ENCODE results near the gene MCC. TPM values are rescaled to one million over a fixed set of nuclear protein-coding genes. Genes with fewer than 3 reads are reported as not detected.

MCC gene
- total and polyA plus RNA-seq, 4 donors, result 9.0 to 47.3 (median 14.7) TPM

GRCh38 chr5:113035096-113035495 is 453.2 kb downstream of the MCC start:
- Histone ChIP-seq H3K27me3 (ENCODE audit: control insufficient read depth in 4 of 4, insufficient read depth in 4 of 4, low read length in 3 of 4) (no peaks in the 10 kb centered on the region), H3K4me1 (ENCODE audit: control insufficient read depth in 4 of 4, insufficient read depth in 4 of 4, low read length in 3 of 4) (no peaks in the 10 kb centered on the region), H3K9me3 (ENCODE audit: control insufficient read depth in 4 of 4, low read length in 3 of 4) (no peaks in the 10 kb centered on the region), H3K9ac (ENCODE audit: low read depth in 1 of 2, low read length in 2 of 2) (no peak overlapping the region), H3K36me3 (ENCODE audit: control insufficient read depth in 4 of 4, insufficient read depth in 3 of 4, low read depth in 1 of 4, low read length in 3 of 4) (peaks cover 0 to 44% (median 28%) of the 10 kb centered on the region in 4 donors), H3K27ac (ENCODE audit: low read depth in 1 of 2, low read length in 2 of 2) (no peak overlapping the region), H3K4me3 (ENCODE audit: low read depth in 1 of 3, low read length in 3 of 3) (no peak overlapping the region)
- TF ChIP-seq FOXA1 (IDR thresholded peaks at IDR 0.05) (no peak), SP1 (IDR thresholded peaks at IDR 0.05) (no peak), GABPA (IDR thresholded peaks at IDR 0.05 in 1 of 2, conservative IDR thresholded peaks at IDR 0.05 in 1 of 2) (no peak), HNF4G (IDR thresholded peaks at IDR 0.05) (no peak), YY1 (IDR thresholded peaks at IDR 0.05) (no peak), NR2F2 (IDR thresholded peaks at IDR 0.05) (no peak), ZBTB33 (IDR thresholded peaks at IDR 0.05) (no peak), RXRA (IDR thresholded peaks at IDR 0.05) (no peak), FOXA2 (IDR thresholded peaks at IDR 0.05) (no peak), TAF1 (conservative IDR thresholded peaks at IDR 0.05) (no peak), ATF3 (IDR thresholded peaks at IDR 0.05) (no peak), JUND (IDR thresholded peaks at IDR 0.05) (no peak), RAD21 (IDR thresholded peaks at IDR 0.05) (no peak), EGR1 (IDR thresholded peaks at IDR 0.05; ENCODE audit: low read depth in 2 of 2) (no peak)
- TF ChIP-seq, protein P1, sequence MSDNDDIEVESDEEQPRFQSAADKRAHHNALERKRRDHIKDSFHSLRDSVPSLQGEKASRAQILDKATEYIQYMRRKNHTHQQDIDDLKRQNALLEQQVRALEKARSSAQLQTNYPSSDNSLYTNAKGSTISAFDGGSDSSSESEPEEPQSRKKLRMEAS (IDR thresholded peaks at IDR 0.05), result no peak
- TF ChIP-seq, protein P2, sequence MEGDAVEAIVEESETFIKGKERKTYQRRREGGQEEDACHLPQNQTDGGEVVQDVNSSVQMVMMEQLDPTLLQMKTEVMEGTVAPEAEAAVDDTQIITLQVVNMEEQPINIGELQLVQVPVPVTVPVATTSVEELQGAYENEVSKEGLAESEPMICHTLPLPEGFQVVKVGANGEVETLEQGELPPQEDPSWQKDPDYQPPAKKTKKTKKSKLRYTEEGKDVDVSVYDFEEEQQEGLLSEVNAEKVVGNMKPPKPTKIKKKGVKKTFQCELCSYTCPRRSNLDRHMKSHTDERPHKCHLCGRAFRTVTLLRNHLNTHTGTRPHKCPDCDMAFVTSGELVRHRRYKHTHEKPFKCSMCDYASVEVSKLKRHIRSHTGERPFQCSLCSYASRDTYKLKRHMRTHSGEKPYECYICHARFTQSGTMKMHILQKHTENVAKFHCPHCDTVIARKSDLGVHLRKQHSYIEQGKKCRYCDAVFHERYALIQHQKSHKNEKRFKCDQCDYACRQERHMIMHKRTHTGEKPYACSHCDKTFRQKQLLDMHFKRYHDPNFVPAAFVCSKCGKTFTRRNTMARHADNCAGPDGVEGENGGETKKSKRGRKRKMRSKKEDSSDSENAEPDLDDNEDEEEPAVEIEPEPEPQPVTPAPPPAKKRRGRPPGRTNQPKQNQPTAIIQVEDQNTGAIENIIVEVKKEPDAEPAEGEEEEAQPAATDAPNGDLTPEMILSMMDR (IDR thresholded peaks at IDR 0.05; ENCODE audit: low read depth, low read length, missing input control), result no peak
- DNase-seq (ENCODE audit: low spot score), result no peak
- 97% methylated on average over 1 of the region's 1 CpG for WGBS

DNA sequence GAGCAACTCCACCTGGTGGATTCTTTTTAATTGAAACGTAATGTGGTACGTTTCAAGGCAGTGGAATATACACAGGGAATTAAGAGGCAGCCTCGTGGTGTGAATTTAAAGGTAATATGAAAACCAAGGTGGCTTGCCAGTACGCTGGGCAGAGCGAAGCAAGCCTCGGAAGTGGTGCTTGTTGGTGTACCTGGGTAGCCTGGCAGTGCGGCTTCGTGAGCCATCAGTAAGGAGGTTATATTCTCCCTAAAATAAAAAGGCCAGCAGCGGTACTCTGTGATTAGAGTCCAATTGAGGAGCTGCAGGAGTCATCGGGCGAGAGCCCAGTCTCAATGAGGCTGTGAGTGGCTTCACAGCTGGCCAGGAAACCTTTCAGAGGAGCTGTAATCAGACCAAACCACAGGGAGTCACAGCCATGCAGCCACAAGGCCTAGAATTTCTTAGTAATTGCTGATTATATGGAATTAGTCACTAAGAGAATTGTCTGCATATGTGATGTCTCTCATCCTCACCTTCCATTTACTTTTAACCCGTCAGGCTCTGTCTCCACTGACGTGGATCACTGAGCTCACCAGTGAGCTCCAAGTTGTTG is 454.0 kb downstream of the MCC start:
- TF ChIP-seq GABPA (IDR thresholded peaks at IDR 0.05 in 1 of 2, conservative IDR thresholded peaks at IDR 0.05 in 1 of 2), result no peak
- Histone ChIP-seq H3K27me3 (ENCODE audit: control insufficient read depth in 4 of 4, insufficient read depth in 4 of 4, low read length in 3 of 4) (no peaks in the 10 kb centered on the region), H3K4me3 (ENCODE audit: low read depth in 1 of 3, low read length in 3 of 3) (no peak overlapping the region), H3K27ac (ENCODE audit: low read depth in 1 of 2, low read length in 2 of 2) (no peak overlapping the region), H3K9me3 (ENCODE audit: control insufficient read depth in 4 of 4, low read length in 3 of 4) (no peaks in the 10 kb centered on the region), H3K9ac (ENCODE audit: low read depth in 1 of 2, low read length in 2 of 2) (no peak overlapping the region), H3K4me1 (ENCODE audit: control insufficient read depth in 4 of 4, insufficient read depth in 4 of 4, low read length in 3 of 4) (no peaks in the 10 kb centered on the region), H3K36me3 (ENCODE audit: control insufficient read depth in 4 of 4, insufficient read depth in 3 of 4, low read depth in 1 of 4, low read length in 3 of 4) (peaks cover 0 to 41% (median 23%) of the 10 kb centered on the region in 4 donors)
- WGBS, result 95% methylated on average over 13 of the region's 13 CpGs
- DNase-seq (ENCODE audit: low spot score), result no peak

Measured in liver (tissue), 9 donors.